SIG-M5 treated with dmso at 0.1 percent for 504 hours (cell line): ENCODE results near the gene AGAP3.

Experiments used
- DNase-seq: peaks from one replicate; lab custom pipeline; 2025; ENCODE audit not compliant: unreplicated experiment; lab: John Stamatoyannopoulos, UW

AGAP3 gene

DNA sequence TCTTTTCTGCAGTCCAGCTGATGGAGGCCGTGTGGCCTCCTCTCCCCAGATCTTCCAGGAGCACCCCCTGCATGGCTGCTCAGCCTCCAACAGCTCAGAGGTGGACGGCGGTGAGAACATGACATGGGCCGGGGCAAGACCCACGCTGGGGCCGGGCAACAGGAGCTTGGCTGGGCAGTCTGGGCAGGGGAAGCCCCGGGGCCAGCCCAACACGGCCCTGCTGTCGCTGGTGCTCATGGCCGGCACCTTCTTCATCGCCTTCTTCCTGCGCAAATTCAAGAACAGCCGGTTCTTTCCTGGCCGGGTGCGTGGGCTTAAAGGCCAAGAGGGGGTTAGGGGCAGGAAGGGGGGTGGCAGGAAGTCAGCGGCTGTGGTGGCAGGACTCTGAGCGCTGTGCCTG lies 12.3 kb upstream of the AGAP3 start:
- no peak for DNase-seq

DNA sequence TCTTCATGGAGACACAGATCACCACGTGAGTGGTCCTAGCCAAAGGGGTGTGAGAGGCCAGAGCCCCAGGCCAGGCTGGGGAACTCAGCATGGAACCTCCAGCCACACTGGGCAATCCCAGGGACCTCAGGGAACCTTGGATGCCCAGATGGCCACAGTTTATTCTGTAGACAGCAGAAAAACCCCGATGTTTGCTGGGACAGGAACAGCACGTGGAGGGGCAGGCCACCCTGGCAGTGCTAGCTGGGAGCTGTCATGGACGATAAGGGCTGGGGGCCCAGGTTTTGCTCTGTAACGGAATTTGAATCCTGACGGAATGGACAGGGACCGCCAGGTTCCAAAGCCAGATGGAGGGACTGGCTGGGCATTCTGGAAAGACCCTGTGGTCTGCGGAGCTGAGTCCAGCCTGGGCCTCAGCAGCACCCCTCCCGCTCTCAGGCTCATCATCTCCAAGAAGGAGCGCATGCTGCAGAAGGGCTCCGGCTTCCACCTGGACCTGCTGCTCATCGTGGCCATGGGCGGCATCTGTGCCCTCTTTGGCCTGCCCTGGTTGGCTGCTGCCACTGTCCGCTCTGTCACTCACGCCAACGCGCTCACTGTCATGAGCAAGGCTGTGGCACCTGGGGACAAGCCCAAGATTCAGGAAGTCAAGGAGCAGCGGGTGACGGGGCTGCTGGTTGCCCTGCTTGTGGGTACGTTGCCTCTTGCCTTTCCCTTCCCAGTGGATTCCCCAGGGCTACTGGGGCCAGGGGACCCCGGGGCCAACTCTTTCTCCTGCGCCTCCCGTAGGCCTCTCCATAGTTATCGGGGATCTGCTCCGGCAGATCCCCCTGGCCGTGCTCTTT lies 11.2 kb upstream of the AGAP3 start:
- DNase-seq = no peak

DNA sequence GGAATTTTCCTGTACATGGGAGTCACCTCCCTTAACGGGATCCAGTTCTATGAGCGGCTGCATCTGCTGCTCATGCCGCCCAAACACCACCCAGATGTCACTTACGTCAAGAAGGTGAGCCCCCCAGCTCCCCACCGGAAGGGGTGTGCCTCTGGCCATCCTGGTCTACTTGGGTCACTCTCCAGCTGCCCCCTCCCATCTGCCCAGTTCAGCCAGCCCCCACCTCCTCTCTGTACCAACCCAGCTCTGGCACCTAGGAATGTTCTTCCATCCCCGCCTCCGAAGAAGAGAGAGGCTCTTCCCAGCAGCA lies 10.7 kb upstream of the AGAP3 start:
- no peak for DNase-seq

- no peak for DNase-seq
Observed at GRCh38 chr7:151075978-151076426, 10.3 kb upstream of the AGAP3 start.

GRCh38 chr7:151076863-151077704 lies 9.2 kb upstream of the AGAP3 start:
- no peak for DNase-seq

DNA sequence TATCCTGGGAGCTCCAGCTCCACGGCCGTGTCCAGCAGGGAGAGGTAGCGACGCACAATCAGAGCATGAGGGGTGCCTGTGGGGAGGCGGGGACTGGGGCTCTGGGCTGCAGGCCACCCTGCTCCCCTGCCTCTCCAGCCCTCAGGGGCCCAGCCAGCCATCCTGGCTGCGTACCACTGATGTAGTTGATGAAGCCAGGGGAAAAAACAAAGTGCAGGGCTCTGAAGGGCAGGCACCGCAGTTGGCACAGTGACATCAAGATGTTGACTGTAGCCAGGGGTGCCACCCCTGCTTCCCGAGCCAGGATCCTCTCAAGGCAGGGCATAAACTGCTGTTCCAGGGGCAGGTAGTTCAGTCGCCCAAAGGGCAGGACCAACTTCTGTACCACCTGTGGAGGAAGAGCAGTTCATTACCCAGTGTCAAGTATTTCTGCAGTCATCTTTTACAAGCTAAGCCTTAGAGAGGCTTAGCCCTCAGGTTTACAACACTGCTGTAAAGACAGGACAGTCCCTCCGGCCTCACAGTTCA lies 8.5 kb upstream of the AGAP3 start:
- no peak for DNase-seq

DNA sequence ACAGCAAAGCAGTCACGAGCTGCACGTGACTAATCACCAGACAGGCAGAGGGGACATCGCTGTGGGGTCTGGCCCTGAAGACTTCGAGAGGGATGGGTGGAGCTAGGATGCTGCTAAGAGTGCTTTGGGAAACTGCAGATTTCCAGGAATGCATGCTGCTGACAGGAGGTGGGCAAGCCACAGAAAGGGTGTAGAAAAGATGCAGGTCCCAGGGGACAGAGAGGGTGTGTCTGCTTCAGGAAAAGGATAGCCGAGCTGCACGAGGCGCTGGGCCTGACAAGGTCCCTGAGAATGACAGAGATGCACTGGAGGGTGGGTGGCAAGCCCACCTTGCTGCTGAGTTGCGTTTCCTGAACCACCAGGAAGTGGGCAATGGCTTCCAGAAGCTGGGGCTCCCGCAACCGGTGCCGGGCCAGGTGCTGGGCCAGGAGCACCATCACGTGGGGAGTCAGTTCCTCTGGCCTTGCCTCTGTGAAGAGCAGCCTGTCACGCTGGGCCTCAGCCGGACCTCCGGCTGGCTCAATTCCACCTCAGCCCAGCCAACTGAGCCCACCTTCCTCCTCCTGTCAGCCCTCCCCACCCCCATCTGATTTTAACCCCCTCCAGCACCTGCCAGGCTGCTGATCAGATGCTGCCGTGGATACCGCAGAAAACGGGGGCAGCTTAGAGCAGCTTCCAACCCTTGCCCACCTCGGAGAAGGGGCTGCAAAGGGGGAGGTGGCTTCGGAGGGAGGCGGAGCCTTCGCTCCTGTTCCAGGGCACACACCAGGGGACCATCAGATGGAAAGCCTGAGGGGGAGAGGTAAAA lies 7.8 kb upstream of the AGAP3 start:
- DNase-seq = no peak

DNA sequence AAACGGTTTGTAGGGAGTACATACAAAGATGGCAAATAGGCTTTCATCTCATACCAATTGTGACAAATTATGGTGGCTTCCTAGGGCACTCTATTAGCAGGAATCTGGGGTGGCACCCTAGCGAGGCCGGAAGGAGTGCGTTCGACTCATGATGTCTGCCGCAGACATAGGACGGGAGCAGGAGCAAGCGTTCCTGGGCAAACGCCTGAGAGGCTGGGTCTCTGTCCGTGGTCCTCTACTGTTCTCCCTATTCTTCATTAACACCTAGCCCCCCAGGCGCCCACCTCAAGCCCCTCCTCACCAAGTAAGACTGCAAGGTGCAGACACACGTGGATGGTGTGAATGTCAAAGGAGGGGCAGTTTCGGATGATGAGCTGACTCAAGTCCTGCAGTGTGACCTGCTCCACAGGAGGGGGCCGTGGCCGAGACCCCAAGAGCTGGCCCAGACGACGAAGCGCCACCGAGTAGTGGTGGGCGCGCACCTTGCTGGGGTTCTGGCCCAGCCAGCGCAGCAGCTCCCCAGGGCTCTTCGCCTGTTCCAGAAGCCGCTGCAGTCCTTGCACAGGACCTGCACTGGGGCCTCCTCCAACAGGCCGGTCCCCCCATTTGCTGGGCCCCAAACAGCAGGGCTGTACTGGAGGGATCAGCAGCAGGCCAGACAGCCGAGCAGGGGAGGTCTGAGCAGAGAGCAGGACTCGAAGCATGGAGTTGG lies 6.9 kb upstream of the AGAP3 start:
- DNase-seq = no peak

GRCh38 chr7:151080067-151080521 lies 6.2 kb upstream of the AGAP3 start:
- DNase-seq = no peak

DNA sequence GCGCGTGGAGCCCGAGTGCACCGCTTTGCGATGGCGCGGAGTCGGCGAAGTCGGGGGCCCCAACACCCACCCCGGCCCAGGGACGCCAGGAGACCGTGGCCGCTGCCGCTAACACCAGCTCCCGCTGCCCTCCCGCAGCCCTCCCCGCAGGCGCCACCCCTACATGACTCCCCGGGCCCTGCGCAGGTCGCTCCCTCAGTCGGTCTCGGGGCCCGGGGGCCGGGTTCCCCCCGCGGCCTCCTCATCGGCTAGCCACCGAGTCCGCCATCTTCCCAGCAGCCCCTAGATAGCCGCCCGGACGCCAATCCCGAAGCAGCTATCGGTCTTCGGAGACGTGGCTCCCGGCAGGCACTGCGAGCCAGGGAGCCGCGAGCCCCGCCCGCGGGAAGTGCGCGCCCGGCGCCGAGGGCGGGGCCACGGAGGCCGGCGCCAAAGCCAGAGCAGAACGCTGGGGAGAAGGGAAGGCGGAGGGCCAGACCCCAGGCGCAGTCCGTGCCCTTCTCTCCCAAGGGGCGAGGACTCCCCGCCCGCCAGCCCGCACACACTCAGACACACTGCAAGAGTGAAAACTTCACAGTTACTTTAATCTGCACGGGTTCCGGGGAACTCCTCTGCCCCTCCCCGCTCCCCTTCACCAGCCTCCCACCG lies 5.6 kb upstream of the AGAP3 start, which contains the start of gene FASTK:
Gene FASTK (minus strand): TSS at position 288 of the 648 bp plus-strand sequence. CDS start 43 bp downstream, at position 245.
- peak; percentile 87 for DNase-seq

GRCh38 chr7:151081170-151082101 lies 4.8 kb upstream of the AGAP3 start:
- DNase-seq = no peak

DNA sequence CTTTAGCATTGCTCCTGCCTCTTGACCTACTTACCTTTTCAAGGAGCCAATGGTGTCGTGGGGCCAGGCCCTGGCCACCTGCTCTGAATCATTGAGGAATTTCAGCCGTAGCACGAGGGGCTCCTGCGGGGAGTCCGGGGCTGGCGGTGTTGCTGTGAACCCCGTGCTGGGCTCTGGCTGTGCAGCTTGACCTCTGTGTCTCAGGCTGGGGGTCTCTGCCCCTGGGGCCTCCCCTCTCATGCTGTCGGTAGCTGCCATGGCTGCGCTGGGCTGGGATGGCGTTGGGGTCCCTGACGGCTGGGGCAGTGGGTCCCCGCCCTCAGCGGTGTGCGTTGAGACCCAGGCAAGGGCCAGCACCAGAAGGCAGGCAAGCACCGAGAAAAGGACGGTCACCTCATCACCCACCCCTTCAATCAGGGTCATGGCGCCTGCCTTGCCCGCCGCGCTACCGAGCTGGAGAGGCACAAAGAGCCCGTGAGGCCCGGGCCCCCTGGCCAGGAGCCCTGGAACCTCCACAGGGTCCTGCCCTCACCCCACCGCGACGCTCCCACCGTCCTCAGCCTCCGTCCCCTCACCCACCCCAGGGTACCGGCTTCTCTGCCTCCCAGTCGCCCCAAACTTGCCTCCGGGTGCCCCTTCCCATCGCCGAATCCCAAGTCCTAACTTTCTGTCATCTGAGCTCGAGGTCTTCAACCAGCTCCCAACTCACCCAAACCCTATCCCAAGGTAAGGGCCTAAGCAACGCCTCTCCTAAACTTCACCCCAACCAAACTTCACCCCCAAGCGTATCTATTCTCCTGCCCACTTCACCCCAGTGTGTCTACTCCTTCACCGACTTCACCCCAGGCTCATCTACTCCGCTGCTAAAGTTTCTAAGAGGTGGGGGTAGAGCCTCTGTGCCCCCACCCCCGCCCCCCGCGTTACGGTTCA lies 3.9 kb upstream of the AGAP3 start:
- DNase-seq = no peak

DNA sequence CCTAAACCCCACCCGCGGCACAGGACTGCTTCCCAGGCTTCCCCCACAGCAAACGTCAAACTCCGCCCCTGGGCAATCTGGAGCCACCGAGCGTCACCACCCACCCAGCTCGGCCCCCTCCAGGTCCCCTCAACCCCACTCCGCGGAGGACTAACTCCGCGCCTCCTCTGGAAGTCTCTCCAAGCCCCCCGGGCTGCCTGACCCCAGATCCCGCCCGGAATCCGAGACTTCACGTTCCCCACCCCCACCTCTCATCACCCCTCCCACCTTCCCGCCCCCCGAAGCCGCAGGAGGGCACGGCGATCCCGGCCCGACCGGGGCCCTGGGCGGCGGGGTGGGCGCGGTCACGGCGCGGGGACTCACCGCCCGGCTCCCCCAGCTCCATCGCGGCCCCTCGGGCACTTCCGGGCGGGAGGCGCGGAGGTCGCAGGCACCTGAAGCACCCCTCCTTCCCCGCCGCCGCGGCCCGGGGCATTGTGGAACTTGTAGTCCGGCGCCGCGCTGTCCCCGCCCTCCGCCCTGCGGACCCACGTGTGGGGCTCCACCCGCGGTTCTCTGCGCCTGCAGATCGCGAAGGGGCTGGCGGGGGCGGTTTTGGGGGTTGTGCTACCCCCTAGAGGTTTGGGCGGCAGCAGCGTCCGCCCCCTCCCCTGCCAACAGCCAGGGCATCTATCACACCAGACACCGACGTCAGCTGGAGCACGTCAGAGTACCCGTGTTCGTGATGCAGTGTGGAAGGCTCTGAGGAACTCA lies 3.0 kb upstream of the AGAP3 start, which contains the start of gene TMUB1:
Gene TMUB1 (minus strand): TSS at position 423 of the 753 bp plus-strand sequence. CDS start 930 bp downstream, outside the sequence.
- DNase-seq = peak; percentile 62

- DNase-seq = no peak
Observed at GRCh38 chr7:151083824-151084160, 2.5 kb upstream of the AGAP3 start.

- DNase-seq = no peak
Observed at GRCh38 chr7:151085329-151085690, 965 bp upstream of the AGAP3 start.

- DNase-seq = no peak
Observed at GRCh38 chr7:151086802-151087244, 548 bp downstream of the AGAP3 start.
